ENCODE measurements around the gene NDUFV3.

The NDUFV3 gene

DNA sequence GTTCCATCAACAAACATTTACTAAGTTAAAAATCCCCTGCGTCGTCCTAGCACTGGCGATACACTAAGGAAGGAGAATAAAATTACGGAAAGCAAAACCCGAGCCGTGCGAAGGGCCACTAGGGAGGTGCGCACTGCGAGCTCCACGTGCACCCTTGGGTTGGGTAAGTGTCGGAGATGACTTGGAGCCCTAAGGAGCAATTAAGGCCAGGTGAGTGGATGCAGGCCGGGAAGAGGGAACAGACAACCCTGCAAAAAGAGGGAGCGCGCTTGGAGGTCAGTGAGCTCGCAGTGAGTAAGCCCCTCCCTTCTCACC lies 14.5 kb upstream of the NDUFV3 start:
- H3K4me3 ChIP-seq (ENCODE audit: low read depth, low read length) = peak overlapping the region; percentile 90
- TF ChIP-seq, protein P1, sequence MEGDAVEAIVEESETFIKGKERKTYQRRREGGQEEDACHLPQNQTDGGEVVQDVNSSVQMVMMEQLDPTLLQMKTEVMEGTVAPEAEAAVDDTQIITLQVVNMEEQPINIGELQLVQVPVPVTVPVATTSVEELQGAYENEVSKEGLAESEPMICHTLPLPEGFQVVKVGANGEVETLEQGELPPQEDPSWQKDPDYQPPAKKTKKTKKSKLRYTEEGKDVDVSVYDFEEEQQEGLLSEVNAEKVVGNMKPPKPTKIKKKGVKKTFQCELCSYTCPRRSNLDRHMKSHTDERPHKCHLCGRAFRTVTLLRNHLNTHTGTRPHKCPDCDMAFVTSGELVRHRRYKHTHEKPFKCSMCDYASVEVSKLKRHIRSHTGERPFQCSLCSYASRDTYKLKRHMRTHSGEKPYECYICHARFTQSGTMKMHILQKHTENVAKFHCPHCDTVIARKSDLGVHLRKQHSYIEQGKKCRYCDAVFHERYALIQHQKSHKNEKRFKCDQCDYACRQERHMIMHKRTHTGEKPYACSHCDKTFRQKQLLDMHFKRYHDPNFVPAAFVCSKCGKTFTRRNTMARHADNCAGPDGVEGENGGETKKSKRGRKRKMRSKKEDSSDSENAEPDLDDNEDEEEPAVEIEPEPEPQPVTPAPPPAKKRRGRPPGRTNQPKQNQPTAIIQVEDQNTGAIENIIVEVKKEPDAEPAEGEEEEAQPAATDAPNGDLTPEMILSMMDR (IDR thresholded peaks at IDR 0.05; ENCODE audit: low read depth, low read length) = no peak
- in situ Hi-C loops (cut with HindIII; ENCODE audit: low sequenced_read_pairs) = no loop called here
- no peak for DNase-seq (ENCODE audit: low read depth, low spot score)

DNA sequence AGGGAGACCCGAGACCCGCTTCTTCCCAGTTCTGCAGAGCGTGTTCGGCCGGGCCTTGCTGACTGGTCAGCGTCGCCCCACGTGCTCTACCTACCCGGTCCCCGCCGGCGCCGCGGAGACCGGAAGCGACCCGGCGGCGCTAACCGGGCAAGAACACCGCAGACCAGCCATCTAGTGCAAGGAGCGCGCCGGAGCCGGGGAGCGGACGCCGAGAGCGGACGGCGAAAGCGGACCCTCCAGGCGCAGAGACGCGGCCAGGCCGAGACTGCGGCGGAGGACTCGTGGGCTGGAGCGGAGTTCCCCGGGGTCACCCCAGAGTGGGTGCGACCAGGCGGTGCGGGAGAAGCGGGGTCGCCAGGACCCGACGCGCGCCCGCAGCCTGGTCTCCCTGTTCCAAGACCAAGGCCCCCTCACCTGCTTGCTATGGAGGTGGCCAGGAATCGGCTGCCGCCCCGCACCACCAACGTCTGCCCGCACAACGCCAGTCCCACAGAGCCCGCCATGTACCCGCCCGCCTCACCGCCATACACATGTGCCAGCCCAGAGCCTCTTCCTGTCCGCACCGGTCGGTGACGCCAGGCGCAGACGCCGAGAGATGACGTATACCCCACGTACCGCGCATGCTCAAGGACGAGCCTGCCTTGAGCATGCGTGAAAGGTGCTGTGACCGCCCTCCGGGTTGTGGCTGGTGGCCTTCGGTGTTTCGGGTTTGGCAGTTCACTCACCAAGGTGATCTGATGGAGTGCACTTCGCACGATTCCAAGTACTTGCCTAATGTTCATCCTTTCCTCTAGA lies 13.9 kb upstream of the NDUFV3 start, which contains the start of gene WDR4:
WDR4 (minus strand) TSS at position 547 of the 795 bp plus-strand sequence; CDS start at position 503, 44 bp downstream.
- peak within 1 kb of the TSS; percentile 90 for H3K4me3 ChIP-seq (ENCODE audit: low read depth, low read length)
- in situ Hi-C loops (cut with HindIII; ENCODE audit: low sequenced_read_pairs) = no loop called here
- DNase-seq (ENCODE audit: low read depth, low spot score) = peak; percentile 99
- TF ChIP-seq, protein P1 (IDR thresholded peaks at IDR 0.05; ENCODE audit: low read depth, low read length) = no peak

DNA sequence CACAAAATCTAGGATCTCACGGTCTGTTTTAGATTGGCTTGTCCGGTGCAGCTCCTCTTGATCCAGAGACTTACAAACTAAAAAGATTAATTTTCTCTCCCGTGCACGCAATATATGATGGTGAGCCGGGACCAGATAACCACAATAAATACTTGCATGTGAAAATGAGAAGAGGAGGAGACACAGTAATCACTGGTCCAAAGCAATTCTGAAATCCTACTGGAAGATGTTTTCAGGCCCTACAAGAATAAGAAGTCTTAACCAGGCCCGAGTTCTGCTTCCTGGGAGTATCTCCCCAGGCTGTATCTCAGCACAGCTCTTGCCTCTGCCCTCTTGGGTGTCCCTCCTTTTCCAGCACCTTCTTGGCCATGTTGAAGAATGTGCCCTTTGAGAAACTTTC lies 12.8 kb upstream of the NDUFV3 start:
- in situ Hi-C loops (cut with HindIII; ENCODE audit: low sequenced_read_pairs) = no loop called here
- peak overlapping the region; percentile 90 for H3K4me3 ChIP-seq (ENCODE audit: low read depth, low read length)
- TF ChIP-seq, protein P1 (IDR thresholded peaks at IDR 0.05; ENCODE audit: low read depth, low read length) = no peak
- DNase-seq (ENCODE audit: low read depth, low spot score) = no peak

DNA sequence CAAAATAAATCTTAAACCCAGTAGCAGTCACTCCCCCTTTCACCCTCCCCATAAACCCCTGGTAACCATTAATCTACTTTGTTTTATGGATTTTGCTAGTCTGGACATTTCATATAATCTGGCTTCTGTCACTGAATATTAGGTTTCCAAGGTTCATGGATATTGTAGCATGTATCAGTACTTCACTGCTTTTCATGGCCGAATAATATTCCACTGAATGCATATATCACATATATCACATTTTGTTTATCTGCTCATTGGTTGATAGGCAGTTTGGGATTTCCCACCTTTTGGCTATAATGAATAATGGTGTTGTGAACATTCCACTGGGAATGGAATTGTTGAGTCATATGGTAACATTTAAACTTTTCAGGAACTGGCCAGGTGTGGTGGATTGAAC lies 9.2 kb upstream of the NDUFV3 start:
- DNase-seq (ENCODE audit: low read depth, low spot score) = no peak
- H3K4me3 ChIP-seq (ENCODE audit: low read depth, low read length) = no peak overlapping the region
- TF ChIP-seq, protein P1 (IDR thresholded peaks at IDR 0.05; ENCODE audit: low read depth, low read length) = no peak
- in situ Hi-C loops (cut with HindIII; ENCODE audit: low sequenced_read_pairs) = no loop called here

DNA sequence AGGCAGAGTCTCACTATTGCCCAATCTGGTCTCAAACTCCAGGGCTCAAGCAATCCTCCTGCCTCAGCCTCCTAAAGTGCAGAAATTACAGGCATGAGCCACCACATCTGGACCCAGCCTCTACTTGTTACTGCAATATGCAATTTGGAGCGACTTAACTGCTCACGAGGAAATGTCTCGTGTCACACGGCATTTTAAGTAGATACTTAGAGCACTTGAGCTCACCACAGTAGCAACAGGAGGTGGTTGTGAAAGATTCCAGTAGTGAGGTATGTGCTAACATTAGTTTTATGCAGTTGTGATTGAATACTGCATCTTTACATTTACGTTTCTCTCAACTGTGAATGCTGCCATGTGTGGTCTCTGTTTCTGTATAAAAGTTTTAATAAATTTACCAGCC lies 5.8 kb upstream of the NDUFV3 start:
- DNase-seq (ENCODE audit: low read depth, low spot score) = no peak
- in situ Hi-C loops (cut with HindIII; ENCODE audit: low sequenced_read_pairs) = no loop called here
- no peak overlapping the region for H3K4me3 ChIP-seq (ENCODE audit: low read depth, low read length)
- TF ChIP-seq, protein P1 (IDR thresholded peaks at IDR 0.05; ENCODE audit: low read depth, low read length) = no peak

DNA sequence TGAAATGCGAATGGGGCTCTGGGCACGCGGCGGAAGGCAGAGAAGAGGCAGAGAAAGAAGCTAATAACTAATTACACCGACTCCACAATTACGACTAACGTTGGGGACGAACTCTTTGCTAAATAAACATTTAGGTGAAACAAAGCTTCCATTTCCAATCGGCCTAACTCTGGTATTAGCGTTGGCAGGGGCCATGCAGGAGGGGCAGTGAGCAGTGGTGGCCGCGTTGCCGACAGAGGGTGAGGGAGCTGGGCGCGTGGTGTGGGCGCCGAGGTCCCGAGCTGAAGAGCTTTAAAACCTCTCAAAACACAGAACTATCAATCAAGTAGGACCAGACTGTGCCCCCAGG lies 553 bp upstream of the NDUFV3 start:
- in situ Hi-C loops (cut with HindIII; ENCODE audit: low sequenced_read_pairs) = no loop called here
- no peak for DNase-seq (ENCODE audit: low read depth, low spot score)
- peak overlapping the region; percentile 69 for H3K4me3 ChIP-seq (ENCODE audit: low read depth, low read length)
- TF ChIP-seq, protein P1 (IDR thresholded peaks at IDR 0.05; ENCODE audit: low read depth, low read length) = no peak

Measured in astrocyte of the spinal cord (primary cell).